HG02973 (cell line): ENCODE measurements around the gene PDCD11.

ENCODE experiments used
- ATAC-seq: cut with Tn5 transposase; IDR thresholded peaks from one replicate; pipeline ENCODE4 v1.9.1; 2021; ENCODE audit warnings: moderate library complexity; ENCODE audit not compliant: unreplicated experiment

PDCD11 gene

GRCh38 chr10:103450201-103450695, 53.8 kb downstream of the PDCD11 start:
- no peak for ATAC-seq

DNA sequence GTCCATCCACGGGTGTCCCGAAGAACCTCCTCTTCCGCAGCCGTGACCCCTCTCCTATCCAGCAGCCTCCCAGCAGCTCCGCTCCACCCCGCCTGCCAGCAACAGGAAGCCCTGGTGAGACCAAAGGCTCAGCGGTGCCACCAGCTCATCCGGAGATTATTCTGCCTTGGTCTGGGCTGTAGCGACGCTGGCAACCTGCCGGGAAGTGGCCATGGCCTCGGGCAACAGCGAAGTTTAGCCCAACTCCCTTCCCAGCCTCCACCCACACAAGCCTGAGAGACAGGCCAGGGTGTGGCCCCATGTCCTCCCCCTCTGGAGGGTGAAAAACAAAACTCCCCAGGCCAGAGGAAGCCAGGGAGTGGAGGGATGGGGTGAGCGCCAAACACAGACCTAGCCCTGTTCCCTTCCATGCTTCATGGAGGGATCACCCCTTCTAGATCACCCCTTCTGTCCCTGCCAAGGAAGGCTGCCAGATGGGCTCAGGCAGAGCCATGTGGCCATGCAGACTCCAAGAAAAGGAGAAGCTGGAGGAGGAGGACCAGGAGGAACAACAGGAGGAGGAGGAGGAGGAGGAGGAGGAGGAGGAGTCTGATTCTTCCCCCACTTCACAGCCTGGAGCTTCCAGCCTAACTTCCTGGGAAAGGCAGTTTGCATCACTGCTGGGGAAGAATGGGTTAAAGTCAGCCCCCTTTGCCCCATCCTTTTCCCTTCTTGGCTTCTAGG, 54.8 kb downstream of the PDCD11 start:
- ATAC-seq, result no peak

DNA sequence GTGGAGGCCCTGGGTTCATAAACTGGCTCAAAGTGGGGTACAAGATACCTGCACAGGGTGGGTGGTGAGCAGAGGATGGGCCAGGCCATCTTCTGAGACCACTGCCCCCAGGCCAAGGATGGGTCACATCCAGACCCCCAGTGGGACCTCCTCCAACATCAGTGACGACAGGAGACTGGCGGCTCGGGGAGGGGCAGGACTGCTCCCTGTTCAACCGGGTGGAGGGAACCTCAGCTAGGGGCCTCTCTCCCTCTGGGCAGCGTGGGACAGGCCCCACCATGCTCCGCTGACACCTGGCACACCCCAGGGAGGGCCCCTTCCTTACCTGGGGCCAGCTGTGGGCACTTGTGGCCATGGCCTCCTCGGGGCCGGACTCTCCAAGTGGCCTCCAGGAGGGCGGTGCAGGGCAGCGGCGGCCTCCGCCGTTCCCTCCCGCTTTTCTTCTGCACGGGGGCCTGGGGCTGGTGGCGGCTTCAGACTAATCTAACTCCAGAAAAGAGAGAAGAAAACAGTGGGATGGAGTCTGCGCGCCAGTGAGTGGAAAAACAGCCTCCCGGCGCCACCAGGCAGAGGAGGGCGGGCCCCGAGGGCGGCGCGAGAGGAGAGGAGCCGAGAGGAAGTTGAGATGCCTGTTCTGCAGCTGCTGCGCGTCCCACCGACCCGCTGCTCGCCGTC, 55.5 kb downstream of the PDCD11 start, which contains the start of gene CALHM2:
CALHM2 (minus strand) TSS at position 540 of the 675 bp plus-strand sequence. CDS start 2,429 bp downstream, outside the sequence.
- peak; percentile 55 for ATAC-seq

GRCh38 chr10:103452506-103453230, 56.2 kb downstream of the PDCD11 start:
- no peak for ATAC-seq

DNA sequence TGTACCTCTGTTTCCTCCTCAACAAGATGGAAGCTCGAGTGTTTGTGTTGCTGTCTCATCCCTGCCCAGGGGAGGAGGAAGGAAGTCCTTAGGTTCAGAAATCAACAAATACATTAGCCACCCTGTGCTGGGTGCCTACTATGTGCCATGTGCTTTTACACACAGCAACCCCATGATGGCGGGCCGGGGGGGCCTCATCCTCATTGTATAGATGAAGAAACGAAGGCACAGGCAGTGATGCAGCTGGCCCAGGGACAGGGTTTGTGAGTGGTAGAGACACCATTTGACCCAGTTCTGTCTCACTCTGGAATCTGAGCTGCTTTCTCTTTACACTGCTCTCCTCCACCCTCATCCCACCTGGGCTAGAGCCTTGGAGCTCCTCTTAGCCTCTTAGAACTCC, 57.6 kb downstream of the PDCD11 start:
- no peak for ATAC-seq

GRCh38 chr10:103455235-103455634, 58.8 kb downstream of the PDCD11 start:
- no peak for ATAC-seq

- no peak for ATAC-seq
Observed at GRCh38 chr10:103456074-103456660, 59.7 kb downstream of the PDCD11 start.

DNA sequence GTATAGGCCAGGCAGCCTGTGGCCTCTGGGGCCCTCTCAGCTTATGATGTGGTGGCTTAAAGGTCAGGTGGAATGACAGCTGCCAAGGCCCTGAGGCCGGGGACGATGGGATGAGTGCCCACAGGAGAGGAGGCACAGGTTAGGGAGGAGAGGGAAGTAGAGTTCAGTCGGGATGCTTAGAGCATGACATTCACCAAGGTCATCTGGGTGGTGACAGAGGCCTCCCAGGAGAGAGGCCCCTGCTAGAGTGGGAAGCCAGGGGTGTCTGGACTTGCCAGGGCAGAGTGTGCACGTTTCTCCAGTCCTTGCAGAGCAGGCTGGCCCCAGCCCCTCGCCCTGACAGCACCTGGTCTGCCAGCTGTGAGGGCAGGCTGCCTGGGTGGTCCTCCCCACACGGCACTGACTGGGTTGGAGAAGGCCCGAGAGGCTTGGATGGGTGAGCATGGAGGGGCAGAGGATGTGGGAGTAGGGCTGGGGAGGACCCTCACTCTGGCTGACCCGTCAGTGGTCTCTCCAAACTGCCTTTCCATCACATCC, 60.8 kb downstream of the PDCD11 start:
- ATAC-seq, result no peak

- ATAC-seq, result no peak
Observed at GRCh38 chr10:103457896-103458583, 61.6 kb downstream of the PDCD11 start.

- no peak for ATAC-seq
Observed at GRCh38 chr10:103458720-103459119, 62.3 kb downstream of the PDCD11 start, which contains the start of gene CALHM1. CALHM1 (minus strand) TSS chr10:103458900; CDS start chr10:103458751, 149 bp downstream.

DNA sequence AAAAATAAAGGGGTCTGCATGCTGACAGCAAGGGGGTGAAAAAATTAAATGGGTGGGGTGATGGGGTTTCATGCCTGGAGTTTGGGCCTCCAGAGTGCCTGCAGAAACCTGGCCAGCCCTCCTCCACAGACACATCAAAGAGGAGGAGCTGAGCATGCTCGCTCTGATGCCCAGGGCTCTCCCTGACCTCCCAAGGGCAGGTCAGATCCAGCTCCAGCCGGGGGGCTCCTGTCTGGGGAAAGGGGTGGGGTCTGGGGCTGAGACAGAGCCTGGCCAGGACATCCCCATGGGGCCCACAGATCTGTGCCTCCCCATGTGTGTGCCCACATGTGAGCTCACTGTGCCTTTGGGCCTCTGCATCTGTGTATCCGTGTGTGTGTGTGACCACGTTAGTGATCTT, 63.2 kb downstream of the PDCD11 start:
- ATAC-seq, result no peak

DNA sequence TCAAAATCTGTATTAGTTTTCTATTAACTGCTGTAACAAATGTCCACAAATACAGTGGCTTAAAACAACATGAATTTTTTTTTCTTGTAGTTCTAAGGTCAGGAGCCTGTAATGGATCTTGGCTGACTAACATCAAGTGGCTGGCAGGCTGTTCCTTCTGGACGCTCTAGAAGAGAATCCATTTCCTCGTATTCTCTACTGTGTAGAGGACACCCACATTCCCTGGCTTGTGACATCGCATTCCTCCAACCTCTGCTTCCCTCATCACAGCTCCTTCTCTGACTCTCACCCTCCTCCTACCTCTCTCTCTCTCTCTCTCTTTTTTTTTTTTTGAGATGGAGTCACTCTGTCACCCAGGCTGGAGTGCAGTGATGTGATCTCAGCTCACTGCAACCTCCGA, 67.1 kb downstream of the PDCD11 start:
- no peak for ATAC-seq

DNA sequence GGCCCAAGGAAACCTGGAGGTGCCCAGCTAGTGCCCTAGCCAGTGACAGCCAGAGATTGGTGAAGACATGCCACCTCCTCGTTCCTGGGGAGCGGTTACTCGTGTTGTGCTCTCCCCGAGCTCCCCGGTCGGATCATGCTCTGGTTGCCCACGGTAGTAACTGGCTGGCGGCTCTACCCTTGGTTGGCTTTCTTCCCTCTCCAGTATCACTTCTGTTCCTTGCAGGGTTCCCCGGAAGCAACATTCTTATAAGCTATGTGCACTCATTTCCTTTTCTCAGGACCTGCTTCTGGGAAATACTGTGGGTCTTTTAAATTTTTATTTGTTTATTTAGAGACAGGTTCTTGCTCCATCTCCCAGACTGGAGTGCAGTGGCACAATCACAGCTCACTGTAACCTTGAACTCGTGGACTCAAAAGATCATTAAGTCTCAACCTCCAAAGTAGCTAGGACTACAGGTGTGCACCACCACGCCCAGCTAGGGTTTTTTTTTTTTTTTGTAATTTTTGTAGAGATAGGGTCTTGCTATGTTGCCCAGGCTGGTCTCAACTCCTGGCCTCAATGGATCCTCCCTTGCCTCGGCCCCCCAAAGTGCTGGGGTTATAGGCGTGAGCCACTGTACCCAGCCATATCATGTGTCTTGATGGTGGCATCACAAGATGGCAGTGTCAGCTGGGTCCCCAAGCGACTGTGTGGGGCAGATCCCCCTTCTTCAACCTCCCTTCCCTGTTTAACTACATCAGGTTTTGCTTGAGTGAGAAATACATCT, 69.2 kb downstream of the PDCD11 start:
- no peak for ATAC-seq

- no peak for ATAC-seq
Observed at GRCh38 chr10:103466734-103467133, 70.3 kb downstream of the PDCD11 start.

DNA sequence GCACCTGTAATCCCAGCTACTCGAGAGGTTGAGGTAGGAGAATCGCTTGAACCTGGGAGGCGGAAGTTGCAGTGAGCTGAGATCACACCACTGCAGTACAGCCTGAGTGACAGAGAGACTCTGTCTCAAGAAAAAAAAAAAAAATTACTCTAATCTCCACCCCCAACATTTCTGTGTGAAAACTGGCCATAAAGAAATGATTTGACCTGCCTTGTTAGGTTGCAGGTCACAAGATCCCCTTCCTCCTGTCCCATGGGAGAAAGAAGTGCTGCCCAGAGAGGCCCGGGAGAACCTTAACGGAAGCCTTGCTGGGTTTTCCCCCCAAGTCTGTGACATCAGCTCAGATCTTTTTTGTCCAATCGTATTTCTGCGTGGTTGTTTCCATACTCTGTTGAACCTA, 71.0 kb downstream of the PDCD11 start:
- no peak for ATAC-seq

DNA sequence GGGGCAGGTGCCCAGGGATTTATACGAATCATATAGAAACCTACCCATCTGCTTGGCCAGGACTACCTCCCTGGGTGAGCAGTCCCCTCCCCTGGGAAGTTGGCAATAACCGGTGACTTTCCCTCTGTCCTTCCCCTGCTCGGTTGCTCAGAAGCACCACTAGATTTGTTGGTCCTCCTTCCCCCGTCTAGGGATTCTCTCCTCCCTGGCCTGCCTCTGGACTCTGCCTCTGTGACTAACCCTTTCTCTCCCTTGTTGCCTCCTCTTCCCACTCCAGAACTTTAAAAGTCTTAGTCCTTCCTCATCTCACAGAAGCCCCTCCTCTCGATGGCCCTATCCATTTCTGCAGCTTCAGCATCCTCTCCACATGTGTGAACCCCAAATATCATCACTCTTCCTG, 72.8 kb downstream of the PDCD11 start:
- ATAC-seq, result no peak

DNA sequence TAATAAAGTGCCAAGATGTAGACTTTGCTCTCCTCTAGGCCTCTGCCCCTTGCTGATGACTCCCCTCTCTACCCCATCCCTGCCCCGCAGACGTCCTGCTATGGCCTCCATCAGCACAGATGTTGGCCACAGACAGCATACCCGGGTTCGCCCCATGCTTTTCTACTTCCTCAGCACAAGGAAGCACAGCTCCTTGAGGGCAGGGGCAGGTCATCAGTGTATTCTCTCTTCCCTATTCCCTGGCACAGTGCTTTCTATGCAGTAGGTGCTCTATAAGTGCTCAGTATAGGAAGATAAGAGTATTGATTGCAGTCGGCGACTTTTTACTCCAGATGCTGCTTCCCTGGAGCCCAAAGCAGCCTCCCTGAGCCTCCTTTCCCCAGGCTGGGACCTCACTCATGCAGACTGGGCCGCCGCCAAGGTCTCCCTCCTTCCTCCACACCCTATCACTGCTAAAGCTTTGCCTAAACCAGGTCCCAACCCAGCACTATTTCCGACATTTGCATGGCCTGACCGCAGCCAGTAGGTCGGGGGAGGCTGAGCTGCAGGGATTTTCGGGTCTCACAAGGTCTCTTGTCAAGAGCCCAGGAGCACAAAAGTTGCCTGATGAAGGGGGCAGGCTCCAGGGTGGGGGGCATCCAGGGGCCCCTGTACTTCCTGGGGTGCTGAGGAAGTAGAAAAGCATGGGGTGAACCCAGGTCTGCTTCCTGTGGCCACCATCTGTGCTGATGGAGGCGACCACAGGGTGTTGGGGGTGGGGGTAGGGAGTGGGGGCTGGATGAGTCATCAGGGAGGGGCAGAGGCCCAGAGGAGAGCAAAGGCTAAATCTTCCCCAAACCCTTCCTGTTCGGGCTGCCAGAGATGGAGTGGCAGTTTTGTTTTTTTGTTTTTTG, 74.6 kb downstream of the PDCD11 start:
- ATAC-seq, result peak; percentile 69

DNA sequence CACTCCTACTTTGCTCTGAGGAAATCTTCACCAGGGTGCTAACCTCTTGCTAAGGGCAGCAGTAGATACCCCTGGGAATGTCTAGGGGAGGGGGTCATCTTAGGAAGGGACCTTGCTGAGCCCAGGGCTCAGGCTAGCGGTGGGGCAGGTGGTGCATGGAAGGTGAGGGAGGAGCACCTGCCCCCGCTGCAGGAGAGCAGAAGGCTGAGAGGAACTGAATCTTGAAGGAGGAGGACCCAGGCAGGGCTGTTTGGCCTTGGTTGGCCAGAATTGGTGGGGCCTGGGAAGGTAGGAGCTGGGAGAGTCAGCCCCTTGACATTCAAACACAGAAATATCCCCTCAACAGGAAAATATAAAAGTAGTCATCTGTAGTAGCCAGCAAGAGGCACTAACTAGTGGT, 75.6 kb downstream of the PDCD11 start:
- ATAC-seq, result no peak

DNA sequence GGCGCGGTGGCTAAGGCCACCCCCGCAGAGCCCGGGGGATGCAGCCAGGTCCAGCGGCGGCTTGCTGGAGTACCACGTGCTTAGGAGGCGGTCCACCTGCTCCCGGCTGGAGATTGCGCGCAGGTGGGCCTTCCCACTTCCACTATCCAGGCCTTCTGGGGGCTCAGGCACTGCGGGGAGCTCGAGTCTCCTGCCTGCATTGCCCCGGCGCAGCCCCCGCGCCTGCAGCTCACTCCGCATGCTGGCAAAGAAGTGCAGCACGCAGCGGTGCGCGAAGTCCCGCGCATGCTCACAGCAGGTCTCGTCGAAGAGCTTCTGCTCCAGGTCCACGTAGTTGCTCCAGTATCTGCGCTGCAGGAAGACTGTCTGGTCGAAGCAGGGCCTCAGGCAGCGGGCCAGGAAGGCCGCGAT, 76.8 kb downstream of the PDCD11 start:
- ATAC-seq, result no peak
